Measurements from ENCODE around the gene EXOG. TPM values are rescaled to one million over a fixed set of nuclear protein-coding genes. Genes with fewer than 3 reads are reported as not detected.
A peak's percentile ranks its signal among the peaks of the same experiment; 100 is the strongest.

The EXOG gene
- total and polyA plus RNA-seq, 7 donors: 2.9 to 14.5 (median 4.5) TPM

DNA sequence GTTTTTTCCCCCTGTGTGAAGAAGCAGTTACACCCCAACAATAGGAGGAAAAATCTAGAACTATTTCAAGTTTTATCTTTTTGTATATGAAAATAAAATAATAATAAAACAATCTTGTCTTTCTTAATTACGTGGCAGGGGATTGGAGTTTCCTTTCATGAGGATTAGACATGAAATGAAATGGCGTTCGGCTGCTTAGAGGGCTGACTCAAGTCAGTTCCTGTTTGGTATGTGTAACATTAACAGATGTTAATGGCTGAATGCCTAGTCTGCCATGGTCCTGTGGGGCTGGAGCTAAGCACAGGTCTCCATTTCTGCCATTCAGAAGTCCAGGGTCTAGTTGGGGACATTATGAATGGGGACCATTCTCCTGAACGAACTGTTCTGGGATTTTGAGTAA lies 3.1 kb upstream of the EXOG start:
- TF ChIP-seq, protein P1, sequence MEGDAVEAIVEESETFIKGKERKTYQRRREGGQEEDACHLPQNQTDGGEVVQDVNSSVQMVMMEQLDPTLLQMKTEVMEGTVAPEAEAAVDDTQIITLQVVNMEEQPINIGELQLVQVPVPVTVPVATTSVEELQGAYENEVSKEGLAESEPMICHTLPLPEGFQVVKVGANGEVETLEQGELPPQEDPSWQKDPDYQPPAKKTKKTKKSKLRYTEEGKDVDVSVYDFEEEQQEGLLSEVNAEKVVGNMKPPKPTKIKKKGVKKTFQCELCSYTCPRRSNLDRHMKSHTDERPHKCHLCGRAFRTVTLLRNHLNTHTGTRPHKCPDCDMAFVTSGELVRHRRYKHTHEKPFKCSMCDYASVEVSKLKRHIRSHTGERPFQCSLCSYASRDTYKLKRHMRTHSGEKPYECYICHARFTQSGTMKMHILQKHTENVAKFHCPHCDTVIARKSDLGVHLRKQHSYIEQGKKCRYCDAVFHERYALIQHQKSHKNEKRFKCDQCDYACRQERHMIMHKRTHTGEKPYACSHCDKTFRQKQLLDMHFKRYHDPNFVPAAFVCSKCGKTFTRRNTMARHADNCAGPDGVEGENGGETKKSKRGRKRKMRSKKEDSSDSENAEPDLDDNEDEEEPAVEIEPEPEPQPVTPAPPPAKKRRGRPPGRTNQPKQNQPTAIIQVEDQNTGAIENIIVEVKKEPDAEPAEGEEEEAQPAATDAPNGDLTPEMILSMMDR (IDR thresholded peaks at IDR 0.05): no peak
- Histone ChIP-seq H3K36me3 (ENCODE audit: insufficient read depth in 1 of 2, low read depth in 1 of 2) (peaks cover 0 to 6% of the 10 kb centered on the region in 2 donors), H3K4me3 (no peak overlapping the region), H3K27ac (peak overlapping the region; percentile 66), H3K9me3 (no peaks in the 10 kb centered on the region), H3K4me1 (peaks cover 38% of the 10 kb centered on the region), H3K27me3 (ENCODE audit: insufficient read depth in 3 of 3, low read length in 2 of 3) (no peaks in the 10 kb centered on the region)
- WGBS, 3 donors: 14 to 25% (median 19%) methylated on average over 4 of the region's 4 CpGs
- DNase-seq: no peak
- peak in 3 of 4 donors; percentile 41 to 69 (median 44) for ATAC-seq
- intact Hi-C loops (cut with DNase I): loop anchor here in 1 of 2 donors (10.0 kb wide), 1 partner anchor 352 kb away; no protein-coding TSS in a partner anchor

DNA sequence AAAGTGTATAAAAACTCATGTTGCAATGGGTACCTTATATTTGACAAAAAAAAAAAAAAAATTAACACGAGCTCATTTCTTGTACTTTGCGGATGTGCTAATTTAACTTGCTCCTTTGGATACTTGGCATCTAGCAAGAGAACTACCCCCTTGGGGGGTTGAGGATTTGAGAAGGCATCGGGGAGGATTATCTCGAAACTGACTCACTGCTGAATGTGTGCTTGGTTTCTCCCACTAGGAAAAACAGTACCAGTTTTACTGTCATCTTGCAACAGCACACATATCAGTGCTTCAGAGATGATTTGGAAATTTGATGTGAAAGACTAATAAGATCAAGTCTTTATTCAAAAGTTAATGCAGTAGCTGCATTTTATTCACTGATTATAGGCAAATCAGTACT lies 891 bp downstream of the EXOG start:
- H3K9me3 ChIP-seq: no peaks in the 10 kb centered on the region
- no peak for DNase-seq
- peaks cover 0 to 28% of the 10 kb centered on the region in 2 donors for H3K36me3 ChIP-seq (ENCODE audit: insufficient read depth in 1 of 2, low read depth in 1 of 2)
- TF ChIP-seq, protein P1 (IDR thresholded peaks at IDR 0.05): no peak
- 32 to 34% (median 33%) methylated on average over 4 of the region's 4 CpGs for WGBS, 3 donors
- no peaks in the 10 kb centered on the region for H3K27me3 ChIP-seq (ENCODE audit: insufficient read depth in 3 of 3, low read length in 2 of 3)
- intact Hi-C loops (cut with DNase I): loop anchor here in 1 of 2 donors (10.0 kb wide), 1 partner anchor 348 kb away; no protein-coding TSS in a partner anchor
- H3K27ac ChIP-seq: no peak overlapping the region
- peak overlapping the region; percentile 90 for H3K4me3 ChIP-seq
- H3K4me1 ChIP-seq: peaks cover 37% of the 10 kb centered on the region
- ATAC-seq: no peak

DNA sequence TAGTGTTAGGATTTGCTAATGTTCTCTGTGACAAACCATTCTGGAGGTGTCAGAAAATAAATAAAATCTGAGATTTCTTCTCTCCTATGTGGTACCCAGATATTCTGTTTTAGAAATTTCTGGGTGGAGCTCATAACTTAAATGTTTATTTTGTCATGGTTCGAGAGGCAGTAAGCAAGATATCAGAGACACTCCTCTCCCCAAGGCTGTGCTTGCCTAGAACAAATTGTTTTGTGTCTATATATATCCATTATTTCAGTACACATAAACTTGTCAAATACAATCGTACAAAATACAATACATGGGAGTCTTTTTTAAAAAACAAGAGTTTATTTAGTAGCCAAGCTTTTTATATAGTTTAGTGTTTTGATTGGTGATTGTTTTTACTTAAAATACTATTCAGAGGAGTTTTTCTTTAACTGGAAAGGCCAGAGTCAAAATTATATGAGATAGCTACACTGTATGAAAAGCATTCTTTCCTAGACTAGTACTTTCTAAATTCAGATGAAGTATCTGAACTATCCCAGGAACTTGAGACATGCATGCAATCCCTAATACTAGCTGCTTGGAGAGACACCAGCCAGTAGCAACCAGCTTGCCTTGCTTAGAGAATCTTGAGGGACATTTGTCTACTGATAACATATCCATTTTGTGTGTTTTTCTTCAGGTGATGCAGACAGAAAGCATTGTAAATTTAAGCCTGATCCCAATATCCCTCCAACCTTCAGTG lies 4.7 kb downstream of the EXOG start:
- no peak overlapping the region for H3K27ac ChIP-seq
- no peak for DNase-seq
- peaks cover 23% of the 10 kb centered on the region for H3K4me1 ChIP-seq
- no peaks in the 10 kb centered on the region for H3K27me3 ChIP-seq (ENCODE audit: insufficient read depth in 3 of 3, low read length in 2 of 3)
- intact Hi-C loops (cut with DNase I): no loop called here
- H3K9me3 ChIP-seq: no peaks in the 10 kb centered on the region
- WGBS, 3 donors: 32 to 40% (median 39%) methylated on average over 2 of the region's 2 CpGs
- TF ChIP-seq, protein P1 (IDR thresholded peaks at IDR 0.05): no peak
- peaks cover 0 to 67% of the 10 kb centered on the region in 2 donors for H3K36me3 ChIP-seq (ENCODE audit: insufficient read depth in 1 of 2, low read depth in 1 of 2)
- ATAC-seq: no peak
- no peak overlapping the region for H3K4me3 ChIP-seq

DNA sequence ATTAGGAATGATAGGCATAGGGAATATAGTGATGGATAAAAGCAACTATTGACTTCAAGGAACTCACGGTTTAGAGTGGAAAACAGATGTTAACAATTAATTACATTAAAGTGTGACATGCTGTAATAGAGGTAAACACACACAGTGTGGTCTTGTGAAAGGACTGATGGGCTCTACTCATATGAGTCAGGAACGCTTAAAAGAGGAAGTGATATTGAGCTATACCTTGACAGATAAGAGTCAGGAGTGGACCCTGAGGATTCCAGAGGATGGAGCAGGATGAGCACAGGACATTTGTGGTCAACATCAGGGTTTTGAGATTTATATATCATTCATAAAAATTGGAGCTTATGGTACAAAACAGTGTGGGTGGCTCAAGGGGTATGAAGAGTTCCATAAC lies 11.0 kb downstream of the EXOG start:
- 87 to 92% (median 91%) methylated on average over 2 of the region's 2 CpGs for WGBS, 3 donors
- Histone ChIP-seq H3K27ac (no peak overlapping the region), H3K36me3 (ENCODE audit: insufficient read depth in 1 of 2, low read depth in 1 of 2) (peaks cover 6 to 98% of the 10 kb centered on the region in 2 donors), H3K9me3 (no peaks in the 10 kb centered on the region), H3K4me3 (no peak overlapping the region), H3K27me3 (ENCODE audit: insufficient read depth in 3 of 3, low read length in 2 of 3) (no peaks in the 10 kb centered on the region), H3K4me1 (no peaks in the 10 kb centered on the region)
- intact Hi-C loops (cut with DNase I): no loop called here
- no peak for ATAC-seq
- DNase-seq: no peak
- TF ChIP-seq, protein P1 (IDR thresholded peaks at IDR 0.05): no peak

Measured in psoas muscle (tissue), 8 donors.